GM18511 (cell line): ENCODE data around the gene NMNAT1.
A peak's percentile ranks its signal among the peaks of the same experiment; 100 is the strongest.
"Not testable (repeated sequence)": the region's sequence is repeated elsewhere in the genome, so short reads cannot be mapped to it uniquely, and the experiment has no call there.

Source experiments
- ATAC-seq: cut with Tn5 transposase; IDR thresholded peaks from one replicate; pipeline ENCODE4 v1.9.1; 2021; ENCODE audit warnings: mild to moderate bottlenecking, moderate library complexity; ENCODE audit not compliant: unreplicated experiment

NMNAT1 gene

GRCh38 chr1:9942939-9943788, at the start of gene NMNAT1, which contains the start of gene LZIC:
Gene NMNAT1 (plus strand): TSS chr1:9943475. CDS start chr1:9972074, 28,599 bp downstream.
Gene LZIC (minus strand): TSS chr1:9943391. CDS start chr1:9936619, 6,772 bp downstream.
- ATAC-seq = peak; percentile 94

- no peak for ATAC-seq
Measured at GRCh38 chr1:9894115-9894514, 49.2 kb upstream of the NMNAT1 start.

- ATAC-seq = peak; percentile 46
Measured at GRCh38 chr1:9900142-9901043, 42.9 kb upstream of the NMNAT1 start.

GRCh38 chr1:9901148-9902059, 41.9 kb upstream of the NMNAT1 start:
- ATAC-seq = no peak

- no peak for ATAC-seq
Measured at GRCh38 chr1:9902060-9902452, 41.2 kb upstream of the NMNAT1 start.

- ATAC-seq = no peak
Measured at GRCh38 chr1:9903801-9904527, 39.3 kb upstream of the NMNAT1 start.

GRCh38 chr1:9904596-9904995, 38.7 kb upstream of the NMNAT1 start:
- ATAC-seq = no peak

- ATAC-seq = no peak
Measured at GRCh38 chr1:9905010-9905409, 38.3 kb upstream of the NMNAT1 start.

GRCh38 chr1:9906466-9906865, 36.8 kb upstream of the NMNAT1 start:
- no peak for ATAC-seq

GRCh38 chr1:9907441-9907840, 35.8 kb upstream of the NMNAT1 start:
- no peak for ATAC-seq

- ATAC-seq = no peak
Measured at GRCh38 chr1:9908871-9909233, 34.4 kb upstream of the NMNAT1 start.

- ATAC-seq = peak; percentile 5
Measured at GRCh38 chr1:9909234-9910046, 33.8 kb upstream of the NMNAT1 start.

GRCh38 chr1:9910076-9910422, 33.2 kb upstream of the NMNAT1 start, which contains the start of gene CTNNBIP1:
Gene CTNNBIP1 (minus strand): TSS chr1:9910269. CDS start chr1:9872064, 38,205 bp downstream.
- peak; percentile 74 for ATAC-seq

GRCh38 chr1:9910423-9911178, 32.7 kb upstream of the NMNAT1 start:
- peak; percentile 96 for ATAC-seq

GRCh38 chr1:9912264-9912936, 30.9 kb upstream of the NMNAT1 start:
- ATAC-seq = no peak

GRCh38 chr1:9914610-9914937, 28.7 kb upstream of the NMNAT1 start:
- ATAC-seq = no peak

- no peak for ATAC-seq
Measured at GRCh38 chr1:9916452-9916851, 26.8 kb upstream of the NMNAT1 start.

GRCh38 chr1:9917495-9917894, 25.8 kb upstream of the NMNAT1 start:
- not testable (repeated sequence) for ATAC-seq
